Body of pancreas (tissue), 4 donors: ENCODE results near the gene RNF8. TPM values are rescaled to one million over a fixed set of nuclear protein-coding genes. Genes with fewer than 3 reads are reported as not detected.

Experiments
- ATAC-seq: fragments of 150-250 bp; one replicate; pipeline ENCODE4 v1.9.1; 2016
- DNase-seq, 4 donors: peaks; one replicate each; pipeline ENCODE4 v3.0.0-alpha.2; 2019
- H3K27ac ChIP-seq, 4 donors: fragments of 200-600 bp; sonication (generic); 1 replicate in 3 of 4; 2 replicates in 1 of 4; pipeline versions ENCODE4 v1.5.1 to v1.6.1; 2016 to 2019; ENCODE audit warnings: mild to moderate bottlenecking in 1 of 4, mixed read lengths in 1 of 4, moderate library complexity in 1 of 4
- H3K27me3 ChIP-seq, 2 donors: fragments of 200-600 bp; sonication (generic); one replicate each; pipeline ENCODE4 v1.6.0; 2016; ENCODE audit warnings: mild to moderate bottlenecking in 1 of 2
- H3K36me3 ChIP-seq, 2 donors: fragments of 200-600 bp; sonication (generic); replicated peaks in 1 of 2; 2 replicates each; pipeline ENCODE4 v1.5.1; 2016; ENCODE audit warnings: low read depth in 2 of 2; ENCODE audit not compliant: insufficient read depth in 1 of 2
- H3K4me1 ChIP-seq: fragments of 200-600 bp; sonication (generic); one replicate; pipeline ENCODE4 v1.6.0; 2016
- H3K4me3 ChIP-seq, 2 donors: fragments of 200-600 bp; sonication (generic); 1 replicate in 1 of 2; 2 replicates in 1 of 2; pipeline ENCODE4 v1.5.1; 2016 to 2019
- H3K9me3 ChIP-seq, 3 donors: fragments of 200-600 bp; sonication (generic); 1 replicate in 2 of 3; 2 replicates in 1 of 3; pipeline ENCODE4 v1.5.1; 2016
- CTCF ChIP-seq, 7 experiments: fragments of 450-650 bp in 4 of 7; fragments of 200-600 bp in 3 of 7; sonication (generic) in 3 of 7; IDR thresholded peaks; one replicate each; pipeline ENCODE4 v1.5.1; 2016 to 2019; ENCODE audit warnings: antibody characterized with exemption in 7 of 7
- POLR2A ChIP-seq, 3 donors: fragments of 450-650 bp; IDR thresholded peaks; one replicate each; pipeline ENCODE4 v1.6.1; 2016; ENCODE audit warnings: antibody characterized with exemption in 3 of 3, mild to moderate bottlenecking in 2 of 3
- WGBS, 2 donors: methylation state at CpG; one replicate each; pipeline ENCODE4 v1.1.5; 2017; 5-methylcytosine and 5-hydroxymethylcytosine counted together
- intact Hi-C: fragments of 100-400 bp; cut with DNase I; formaldehyde crosslinking; loops from one replicate; pipeline ENCODE4 v1.15.1; 2023
- total RNA-seq, 2 donors: library from RNA; depleted of rRNA; stranded (reverse); fragments of >200 nt; gene quantifications; one replicate each; pipeline ENCODE4 v1.1.0, GENCODE V29; 2016

The RNF8 gene
- total RNA-seq, 2 donors from 2014 or later = 6.0 to 15.5 TPM

GRCh38 chr6:37362101-37362828 is 8.5 kb downstream of the RNF8 start:
- Histone ChIP-seq H3K27ac (no peak overlapping the region), H3K27me3 (no peaks in the 10 kb centered on the region), H3K9me3 (no peaks in the 10 kb centered on the region), H3K4me1 (peaks cover 15% of the 10 kb centered on the region), H3K36me3 (no peaks in the 10 kb centered on the region), H3K4me3 (no peak overlapping the region)
- no peak for TF ChIP-seq POLR2A (IDR thresholded peaks at IDR 0.05)
- no peak for TF ChIP-seq CTCF (IDR thresholded peaks at IDR 0.05)
- DNase-seq (no peak), ATAC-seq (no peak)
- intact Hi-C loops = no loop called here
- WGBS, 2 donors = 58 to 68% methylated on average over 2 of the region's 2 CpGs

- Histone ChIP-seq H3K27ac (no peak overlapping the region), H3K36me3 (no peaks in the 10 kb centered on the region), H3K4me1 (peaks cover 29% of the 10 kb centered on the region), H3K4me3 (no peak overlapping the region), H3K9me3 (no peaks in the 10 kb centered on the region), H3K27me3 (no peaks in the 10 kb centered on the region)
- ATAC-seq (no peak), DNase-seq (no peak)
- 18 to 22% methylated on average over 2 of the region's 2 CpGs for WGBS, 2 donors
- intact Hi-C loops = no loop called here
- TF ChIP-seq POLR2A (IDR thresholded peaks at IDR 0.05) (no peak), CTCF (IDR thresholded peaks at IDR 0.05) (peak in 5 of 7 experiments; percentile 7 to 42 (median 35))
These were observed 12.0 kb downstream of the RNF8 start for GRCh38 chr6:37365791-37366190.

DNA sequence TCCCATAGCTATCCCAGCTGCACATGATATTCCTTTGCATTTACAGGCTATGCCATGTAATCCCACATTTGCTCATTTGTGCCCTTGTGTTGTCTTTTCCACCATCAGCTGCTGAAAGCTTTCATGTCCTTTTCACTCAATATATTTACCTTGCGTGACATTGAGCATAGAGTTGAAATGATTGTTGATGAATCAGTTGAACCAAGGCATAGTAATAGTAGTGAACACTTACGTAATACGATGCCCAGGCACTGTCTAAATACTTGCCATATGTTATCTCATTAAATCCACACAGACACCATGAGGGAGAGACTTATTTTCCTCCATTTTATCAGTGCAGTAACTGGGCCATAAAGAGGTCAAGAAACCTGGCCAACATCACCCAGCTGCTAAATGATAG is 13.1 kb downstream of the RNF8 start:
- Histone ChIP-seq H3K4me3 (no peak overlapping the region), H3K9me3 (no peaks in the 10 kb centered on the region), H3K4me1 (peaks cover 35% of the 10 kb centered on the region), H3K27me3 (no peaks in the 10 kb centered on the region), H3K36me3 (no peaks in the 10 kb centered on the region), H3K27ac (no peak overlapping the region)
- TF ChIP-seq POLR2A (IDR thresholded peaks at IDR 0.05) (no peak), CTCF (IDR thresholded peaks at IDR 0.05) (no peak)
- DNase-seq (no peak), ATAC-seq (no peak)
- intact Hi-C loops = no loop called here
- WGBS, 2 donors = 65 to 73% methylated on average over 3 of the region's 3 CpGs

DNA sequence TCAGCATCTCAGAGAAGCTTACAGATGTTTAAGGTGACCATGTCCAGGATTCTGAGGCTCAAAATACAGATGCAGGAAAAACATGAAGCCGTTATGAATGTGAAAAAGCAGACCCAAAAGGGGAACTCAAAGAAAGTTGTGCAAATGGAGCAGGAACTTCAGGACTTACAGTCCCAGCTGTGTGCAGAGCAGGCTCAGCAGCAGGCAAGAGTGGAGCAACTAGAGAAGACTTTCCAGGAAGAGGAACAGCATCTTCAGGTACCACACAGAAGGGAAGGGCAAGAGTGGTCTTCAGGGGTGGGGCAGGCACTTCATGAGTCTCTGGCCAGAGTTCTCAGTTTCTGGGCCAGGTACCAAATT is 15.2 kb downstream of the RNF8 start:
- TF ChIP-seq CTCF (IDR thresholded peaks at IDR 0.05) (no peak), POLR2A (IDR thresholded peaks at IDR 0.05) (no peak)
- 67 to 100% methylated on average over 1 of the region's 1 CpG for WGBS, 2 donors
- intact Hi-C loops = no loop called here
- no peak for DNase-seq
- Histone ChIP-seq H3K27ac (peak overlapping the region in 2 of 4 donors; percentile 31 to 44), H3K9me3 (no peaks in the 10 kb centered on the region), H3K27me3 (no peaks in the 10 kb centered on the region), H3K4me1 (peaks cover 35% of the 10 kb centered on the region), H3K4me3 (no peak overlapping the region), H3K36me3 (no peaks in the 10 kb centered on the region)
- no peak for ATAC-seq
